ENCODE results near the gene CCNI.
"Not testable (repeated sequence)": the region's sequence is repeated elsewhere in the genome, so short reads cannot be mapped to it uniquely, and the experiment has no call there.

GRCh38 chr4:77037168-77037567 is 38.6 kb downstream of the CCNI start:
- TF ChIP-seq, protein P1, sequence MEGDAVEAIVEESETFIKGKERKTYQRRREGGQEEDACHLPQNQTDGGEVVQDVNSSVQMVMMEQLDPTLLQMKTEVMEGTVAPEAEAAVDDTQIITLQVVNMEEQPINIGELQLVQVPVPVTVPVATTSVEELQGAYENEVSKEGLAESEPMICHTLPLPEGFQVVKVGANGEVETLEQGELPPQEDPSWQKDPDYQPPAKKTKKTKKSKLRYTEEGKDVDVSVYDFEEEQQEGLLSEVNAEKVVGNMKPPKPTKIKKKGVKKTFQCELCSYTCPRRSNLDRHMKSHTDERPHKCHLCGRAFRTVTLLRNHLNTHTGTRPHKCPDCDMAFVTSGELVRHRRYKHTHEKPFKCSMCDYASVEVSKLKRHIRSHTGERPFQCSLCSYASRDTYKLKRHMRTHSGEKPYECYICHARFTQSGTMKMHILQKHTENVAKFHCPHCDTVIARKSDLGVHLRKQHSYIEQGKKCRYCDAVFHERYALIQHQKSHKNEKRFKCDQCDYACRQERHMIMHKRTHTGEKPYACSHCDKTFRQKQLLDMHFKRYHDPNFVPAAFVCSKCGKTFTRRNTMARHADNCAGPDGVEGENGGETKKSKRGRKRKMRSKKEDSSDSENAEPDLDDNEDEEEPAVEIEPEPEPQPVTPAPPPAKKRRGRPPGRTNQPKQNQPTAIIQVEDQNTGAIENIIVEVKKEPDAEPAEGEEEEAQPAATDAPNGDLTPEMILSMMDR (IDR thresholded peaks at IDR 0.05 in 2 of 3, conservative IDR thresholded peaks at IDR 0.05 in 1 of 3; ENCODE audit: borderline replicate concordance in 1 of 3, insufficient read depth in 1 of 3, low read depth in 2 of 3, low read length in 2 of 3), result not testable (repeated sequence)
- not testable (repeated sequence) for TF ChIP-seq POLR2AphosphoS5 (IDR thresholded peaks at IDR 0.05; ENCODE audit: low read depth, low read length)
